Measurements from ENCODE around the gene GRN.

GRCh38 chr17:44351464-44351863, 6.4 kb downstream of the GRN start:
- TF ChIP-seq CTCF (IDR thresholded peaks at IDR 0.05) (no peak), POLR2A (IDR thresholded peaks at IDR 0.05) (no peak)
